Fibroblast of villous mesenchyme (primary cell): ENCODE measurements around the gene BLOC1S1. TPM values are rescaled to one million over a fixed set of nuclear protein-coding genes. Genes with fewer than 3 reads are reported as not detected.

Experiments used
- DNase-seq: peaks from one replicate; pipeline ENCODE4 v3.0.0-alpha.2; 2010; ENCODE audit warnings: low read depth
- H3K4me3 ChIP-seq: 2 replicates; pipeline ENCODE4 v1.5.1; 2011; ENCODE audit warnings: low read depth, mild to moderate bottlenecking, low read length
- CTCF ChIP-seq: IDR thresholded peaks from 2 replicates; pipeline ENCODE4 v1.5.1; 2012; ENCODE audit warnings: low read depth, mild to moderate bottlenecking, low read length; ENCODE audit not compliant: insufficient read depth
- total RNA-seq: library from RNA; depleted of rRNA; stranded (reverse); fragments of >200 nt; gene quantifications from 2 replicates; pipeline ENCODE4 v1.2.3, GENCODE V29; 2012

BLOC1S1 gene
- total RNA-seq, 1 donor: 36.3 TPM

DNA sequence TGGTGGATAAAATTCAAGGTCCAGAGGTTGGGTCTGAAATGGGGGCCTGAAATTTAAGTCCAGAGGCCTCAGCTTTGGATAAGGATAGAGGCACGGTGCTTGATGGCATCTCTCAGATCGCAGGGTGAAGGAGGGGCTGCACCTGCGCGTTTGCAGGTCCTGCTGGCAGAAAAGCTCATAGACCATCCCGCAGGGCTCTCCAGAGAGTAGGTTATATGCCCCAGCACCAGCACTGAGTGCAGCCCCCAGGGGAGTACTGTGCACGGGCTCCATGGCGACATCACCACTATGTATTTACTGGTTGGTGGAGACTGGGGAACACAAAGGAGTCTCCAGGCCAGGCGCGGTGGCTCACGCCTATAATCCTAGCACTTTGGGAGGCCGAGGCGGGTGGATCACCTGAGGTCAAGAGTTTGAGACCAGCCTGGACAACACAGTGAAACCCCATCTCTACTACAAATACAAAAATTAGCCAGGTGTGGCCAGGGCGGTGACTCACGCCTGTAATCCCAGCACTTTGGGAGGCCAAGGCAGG lies 17.2 kb downstream of the BLOC1S1 start:
- no peak for TF ChIP-seq CTCF
- DNase-seq: no peak
- no peak overlapping the region for H3K4me3 ChIP-seq

- no peak overlapping the region for H3K4me3 ChIP-seq
- TF ChIP-seq CTCF: no peak
- no peak for DNase-seq
Observed at GRCh38 chr12:55733858-55734257, 18.0 kb downstream of the BLOC1S1 start.

- no peak for TF ChIP-seq CTCF
- H3K4me3 ChIP-seq: no peak overlapping the region
- DNase-seq: no peak
Observed at GRCh38 chr12:55734595-55734994, 18.7 kb downstream of the BLOC1S1 start.

DNA sequence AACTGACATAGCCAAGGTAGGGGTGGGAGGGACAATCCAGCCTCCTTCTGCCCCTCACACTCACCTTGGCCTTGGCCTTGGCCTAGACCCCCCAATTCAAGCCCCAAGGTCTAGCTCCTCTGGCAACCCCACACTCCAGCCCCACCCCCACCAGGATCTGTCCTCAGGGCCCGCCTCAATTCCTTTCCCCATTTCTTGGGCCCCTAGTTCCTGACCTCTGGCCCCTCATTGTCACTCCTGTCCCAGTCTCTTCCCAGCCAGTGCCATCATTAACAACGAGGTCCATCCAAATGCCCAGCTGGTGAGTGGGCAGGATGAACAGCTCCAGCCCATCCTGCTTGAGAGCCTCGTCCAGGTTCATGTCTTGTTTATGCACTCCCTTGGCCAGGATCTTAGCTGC lies 20.2 kb downstream of the BLOC1S1 start:
- H3K4me3 ChIP-seq: no peak overlapping the region
- TF ChIP-seq CTCF: no peak
- DNase-seq: no peak

DNA sequence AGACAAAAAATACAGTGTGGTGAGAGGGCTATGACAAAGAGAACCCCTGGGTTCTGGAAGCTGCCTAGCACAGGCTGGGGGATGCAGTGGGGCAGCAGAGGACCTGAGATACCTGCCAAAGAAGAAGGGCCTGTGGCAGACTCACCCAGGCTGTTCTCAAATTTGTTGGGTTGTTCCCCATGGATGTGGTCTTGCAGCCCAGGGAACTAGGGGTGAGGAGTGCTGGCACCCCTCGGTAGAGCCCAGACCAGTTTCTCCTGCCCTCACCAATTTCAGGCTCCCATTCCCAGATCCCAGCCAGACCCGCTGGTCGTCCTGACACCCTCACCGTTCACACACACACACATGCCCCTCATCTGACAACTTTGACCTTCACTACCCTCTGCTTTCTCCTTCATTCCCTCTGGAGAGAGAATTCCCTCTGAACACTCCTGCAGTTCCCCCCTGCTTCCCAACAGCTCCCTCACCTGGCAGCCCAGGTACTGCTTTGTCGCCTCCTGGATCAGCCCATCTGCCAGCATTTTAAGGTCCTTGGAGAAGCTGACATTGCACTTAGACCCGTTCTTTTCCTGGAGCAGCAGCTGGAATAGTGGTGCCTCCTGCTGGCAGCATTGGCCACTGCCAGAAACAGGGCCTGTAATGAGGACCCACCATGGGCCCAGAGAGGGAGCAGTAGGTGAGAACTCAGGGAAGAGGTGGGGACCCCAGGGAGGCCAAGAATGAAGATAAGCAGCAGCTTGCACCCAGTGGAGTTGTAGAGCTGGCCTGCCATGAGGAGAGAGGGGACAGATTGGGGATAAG lies 21.1 kb downstream of the BLOC1S1 start:
- TF ChIP-seq CTCF: peak; percentile 91
- DNase-seq: peak; percentile 69
- H3K4me3 ChIP-seq: no peak overlapping the region

GRCh38 chr12:55737581-55738122 lies 21.8 kb downstream of the BLOC1S1 start:
- DNase-seq: no peak
- H3K4me3 ChIP-seq: peak overlapping the region; percentile 84

More at GRCh38 chr12:55737581-55738122, 21.8 kb downstream of the BLOC1S1 start:
- no peak for TF ChIP-seq CTCF
